HG02852 (cell line): Measurements from ENCODE around the gene ALG12.

ENCODE experiments used
- ATAC-seq: cut with Tn5 transposase; IDR thresholded peaks from one replicate; pipeline ENCODE4 v1.9.1; 2021; ENCODE audit warnings: mild to moderate bottlenecking, moderate library complexity; ENCODE audit not compliant: unreplicated experiment

Gene ALG12

DNA sequence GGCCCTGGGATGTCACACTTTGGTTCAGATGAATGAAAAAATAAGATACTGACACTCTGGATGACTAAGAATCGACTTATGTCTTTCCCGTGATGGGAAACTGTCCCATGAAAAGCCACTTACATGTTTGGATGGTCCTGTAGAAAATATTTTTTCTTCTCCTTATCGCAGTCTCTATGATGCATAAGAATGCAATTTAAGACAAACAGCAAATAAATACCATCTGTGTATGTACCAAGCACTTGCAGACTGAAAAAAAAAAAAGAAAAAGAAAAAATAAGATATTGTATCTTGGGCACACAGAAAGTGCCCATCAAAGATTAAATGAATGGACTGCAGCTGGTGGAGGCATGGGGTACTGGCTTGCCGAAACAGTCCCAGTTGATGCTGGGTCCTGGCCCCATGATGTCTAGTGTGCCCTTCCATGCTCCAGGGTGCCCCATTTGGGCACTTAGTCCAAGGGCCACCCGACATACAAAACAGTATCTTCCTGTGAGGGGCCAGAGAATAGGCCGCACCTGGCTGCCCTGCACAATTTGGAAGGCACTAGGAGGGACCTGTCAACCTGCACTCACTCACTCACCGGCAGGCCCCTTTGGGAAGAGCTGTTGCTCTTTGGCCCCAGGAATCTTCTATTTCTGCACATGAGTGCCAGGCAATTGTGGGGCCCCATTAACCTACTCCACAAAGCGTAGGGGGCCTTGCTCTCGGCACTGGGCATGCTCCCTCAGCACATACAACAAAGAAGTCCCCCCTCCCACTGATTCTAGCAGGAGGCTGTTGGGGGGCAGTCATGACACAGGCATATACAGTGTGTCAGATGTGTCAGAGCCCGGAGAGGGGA is 67.1 kb downstream of the ALG12 start:
- ATAC-seq = no peak
